ACC112 (cell line): ENCODE results near the gene PARP16.
"Not testable (repeated sequence)": the region's sequence is repeated elsewhere in the genome, so short reads cannot be mapped to it uniquely, and the experiment has no call there.

Source experiments
- H2AFZ ChIP-seq: fragments of 200-600 bp; sonication (generic); one replicate; pipeline ENCODE4 v1.6.0; 2017; ENCODE audit warnings: antibody characterized with exemption, low read length; ENCODE audit not compliant: unreplicated experiment
- H3K27ac ChIP-seq: fragments of 200-600 bp; sonication (generic); 2 replicates; pipeline ENCODE4 v1.5.1; 2014; ENCODE audit warnings: low read depth, mild to moderate bottlenecking, antibody characterized with exemption, low read length, moderate library complexity
- H3K27me3 ChIP-seq: fragments of 200-600 bp; sonication (generic); 2 replicates; pipeline ENCODE4 v1.6.1; 2014; ENCODE audit warnings: mild to moderate bottlenecking, antibody characterized with exemption, low read length, moderate library complexity, mixed read lengths; ENCODE audit not compliant: insufficient read depth
- H3K36me3 ChIP-seq: fragments of 200-600 bp; sonication (generic); 2 replicates; pipeline ENCODE4 v1.6.1; 2016; ENCODE audit warnings: mild to moderate bottlenecking, antibody characterized with exemption, low read length, moderate library complexity, mixed read lengths; ENCODE audit not compliant: insufficient read depth
- H3K4me1 ChIP-seq: fragments of 200-600 bp; sonication (generic); one replicate; pipeline ENCODE4 v1.6.1; 2016; ENCODE audit warnings: low read length, mixed read lengths; ENCODE audit not compliant: insufficient read depth, unreplicated experiment, control insufficient read depth
- H3K4me3 ChIP-seq: fragments of 200-600 bp; sonication (generic); 2 replicates; pipeline ENCODE4 v1.5.1; 2014; ENCODE audit warnings: mild to moderate bottlenecking, low read depth, low read length
- H3K79me2 ChIP-seq: fragments of 200-600 bp; sonication (generic); one replicate; pipeline ENCODE4 v1.6.0; 2016; ENCODE audit warnings: low read length; ENCODE audit not compliant: control insufficient read depth, unreplicated experiment, insufficient read depth

PARP16 gene

DNA sequence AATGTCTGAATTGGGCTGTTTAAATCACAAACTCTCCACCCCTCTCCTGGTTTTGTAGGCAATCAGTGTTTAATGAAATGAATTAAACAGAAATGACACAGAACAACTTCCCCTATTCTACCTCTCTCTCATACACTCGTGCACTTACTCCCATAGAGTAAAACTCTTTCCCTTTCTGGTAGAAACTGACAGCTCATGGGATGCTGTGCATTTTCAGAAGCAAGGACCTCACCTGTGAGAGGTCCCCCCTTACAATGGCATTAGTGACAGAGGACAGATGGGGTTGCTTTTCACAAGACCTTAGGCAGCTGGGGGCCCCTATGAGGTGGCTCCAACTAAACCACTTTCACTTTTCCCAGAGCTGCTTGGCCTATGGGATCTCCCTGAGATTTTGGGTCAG, 31.9 kb downstream of the PARP16 start:
- H3K36me3 ChIP-seq = no peaks in the 10 kb centered on the region
- H3K4me3 ChIP-seq = no peak overlapping the region
- peaks cover 5% of the 10 kb centered on the region for H3K4me1 ChIP-seq
- H2AFZ ChIP-seq = no peak overlapping the region
- no peak overlapping the region for H3K27ac ChIP-seq
- no peaks in the 10 kb centered on the region for H3K27me3 ChIP-seq
- no peaks in the 10 kb centered on the region for H3K79me2 ChIP-seq

- Histone ChIP-seq H3K4me1 (peaks cover 5% of the 10 kb centered on the region), H3K27me3 (no peaks in the 10 kb centered on the region), H3K79me2 (no peaks in the 10 kb centered on the region), H3K27ac (no peak overlapping the region), H3K4me3 (no peak overlapping the region), H3K36me3 (no peaks in the 10 kb centered on the region), H2AFZ (no peak overlapping the region)
These were observed 32.3 kb downstream of the PARP16 start for GRCh38 chr15:65254356-65254755.

DNA sequence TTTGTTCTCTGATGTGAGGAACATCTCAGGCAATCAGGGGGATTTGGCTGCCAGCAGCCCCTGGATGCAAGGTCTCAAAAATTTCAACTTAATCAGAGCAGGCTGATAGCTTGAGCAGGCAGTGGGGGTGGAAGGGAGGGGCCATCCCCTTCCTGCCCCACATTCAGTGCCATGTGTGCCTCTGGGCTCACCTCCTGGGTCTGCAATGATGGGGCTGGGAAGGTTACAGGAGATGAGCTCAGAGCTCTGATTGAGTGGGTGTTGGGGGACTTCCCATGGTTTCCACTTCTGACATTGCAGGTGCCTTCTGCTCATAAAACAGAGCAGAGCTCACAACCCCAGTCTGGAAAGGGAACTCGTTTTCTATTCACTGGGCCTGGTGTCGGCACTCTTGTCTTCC, 37.0 kb downstream of the PARP16 start:
- Histone ChIP-seq H3K36me3 (no peaks in the 10 kb centered on the region), H3K27me3 (no peaks in the 10 kb centered on the region), H2AFZ (no peak overlapping the region), H3K4me1 (peaks cover under 1% of the 10 kb centered on the region), H3K79me2 (no peaks in the 10 kb centered on the region), H3K27ac (no peak overlapping the region), H3K4me3 (no peak overlapping the region)

GRCh38 chr15:65248511-65249255, 38.0 kb downstream of the PARP16 start:
- Histone ChIP-seq H3K27me3 (no peaks in the 10 kb centered on the region), H3K27ac (no peak overlapping the region), H3K79me2 (no peaks in the 10 kb centered on the region), H3K36me3 (no peaks in the 10 kb centered on the region), H2AFZ (no peak overlapping the region), H3K4me3 (no peak overlapping the region), H3K4me1 (no peaks in the 10 kb centered on the region)

DNA sequence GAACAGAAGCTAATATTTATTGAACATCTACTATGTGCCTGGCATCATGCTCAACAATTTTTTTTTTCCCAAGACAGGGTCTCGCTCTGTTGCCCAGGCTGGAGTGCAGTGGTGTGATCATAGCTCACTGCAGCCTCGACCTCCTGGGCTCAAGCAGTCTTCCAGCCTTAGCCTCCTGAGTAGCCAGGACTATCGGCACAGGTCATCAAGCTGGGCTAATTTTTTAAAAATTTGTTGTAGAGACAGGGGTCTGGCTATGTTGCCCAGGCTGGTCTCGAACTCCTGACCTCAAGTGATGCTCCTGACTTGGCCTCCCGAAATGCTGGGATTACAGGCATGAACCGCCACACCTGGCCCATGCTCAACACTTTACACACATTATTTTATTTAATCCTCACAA, 39.7 kb downstream of the PARP16 start:
- Histone ChIP-seq H3K27ac (no peak overlapping the region), H3K4me1 (no peaks in the 10 kb centered on the region), H3K79me2 (no peaks in the 10 kb centered on the region), H3K4me3 (no peak overlapping the region), H3K36me3 (no peaks in the 10 kb centered on the region), H3K27me3 (no peaks in the 10 kb centered on the region), H2AFZ (no peak overlapping the region)

GRCh38 chr15:65246026-65246714, 40.5 kb downstream of the PARP16 start:
- Histone ChIP-seq H3K4me3 (no peak overlapping the region), H3K27ac (no peak overlapping the region), H3K79me2 (no peaks in the 10 kb centered on the region), H2AFZ (no peak overlapping the region), H3K4me1 (no peaks in the 10 kb centered on the region), H3K36me3 (no peaks in the 10 kb centered on the region), H3K27me3 (no peaks in the 10 kb centered on the region)

GRCh38 chr15:65245096-65245856, 41.4 kb downstream of the PARP16 start:
- Histone ChIP-seq H3K4me1 (no peaks in the 10 kb centered on the region), H3K79me2 (no peaks in the 10 kb centered on the region), H3K27ac (no peak overlapping the region), H3K36me3 (no peaks in the 10 kb centered on the region), H3K27me3 (no peaks in the 10 kb centered on the region), H2AFZ (no peak overlapping the region), H3K4me3 (no peak overlapping the region)

DNA sequence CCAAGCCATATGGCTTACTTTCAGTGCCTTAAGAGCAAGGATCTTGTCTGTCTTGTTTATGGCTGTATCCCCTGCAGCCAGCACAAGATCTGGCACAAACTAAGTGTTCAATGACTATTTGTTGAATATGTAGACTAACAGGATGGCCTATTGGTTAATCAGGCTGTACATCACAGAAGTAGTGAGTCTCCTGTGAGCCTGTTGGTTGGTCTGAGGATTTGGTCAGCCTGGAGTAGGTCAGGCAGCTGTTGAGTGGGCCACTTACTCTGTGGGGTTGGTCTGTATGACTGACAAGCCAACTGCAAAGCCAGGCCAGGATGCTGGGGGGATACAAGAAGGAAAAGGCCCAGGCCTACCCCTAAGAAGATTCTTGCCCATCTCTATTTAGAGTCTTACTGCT, 42.0 kb downstream of the PARP16 start:
- Histone ChIP-seq H3K27ac (no peak overlapping the region), H2AFZ (no peak overlapping the region), H3K27me3 (no peaks in the 10 kb centered on the region), H3K4me1 (no peaks in the 10 kb centered on the region), H3K36me3 (no peaks in the 10 kb centered on the region), H3K4me3 (no peak overlapping the region), H3K79me2 (no peaks in the 10 kb centered on the region)

GRCh38 chr15:65236443-65236842, 50.2 kb downstream of the PARP16 start:
- H3K4me1 ChIP-seq, H3K27ac ChIP-seq, H3K27me3 ChIP-seq, H3K4me3 ChIP-seq, H2AFZ ChIP-seq, H3K36me3 ChIP-seq, H3K79me2 ChIP-seq: not testable (repeated sequence)

GRCh38 chr15:65233696-65234095, 53.0 kb downstream of the PARP16 start:
- Histone ChIP-seq H3K79me2 (no peaks in the 10 kb centered on the region), H3K27me3 (no peaks in the 10 kb centered on the region), H3K27ac (no peak overlapping the region), H2AFZ (no peak overlapping the region), H3K36me3 (no peaks in the 10 kb centered on the region), H3K4me1 (peaks cover 6% of the 10 kb centered on the region), H3K4me3 (no peak overlapping the region)
